ENCODE data around the gene LASP1. TPM values are rescaled to one million over a fixed set of nuclear protein-coding genes. Genes with fewer than 3 reads are reported as not detected.

The LASP1 gene
- total and polyA plus RNA-seq, 2 of the 4 experiments (the other 2 are of a cell fraction) = 79.8 to 262 TPM

DNA sequence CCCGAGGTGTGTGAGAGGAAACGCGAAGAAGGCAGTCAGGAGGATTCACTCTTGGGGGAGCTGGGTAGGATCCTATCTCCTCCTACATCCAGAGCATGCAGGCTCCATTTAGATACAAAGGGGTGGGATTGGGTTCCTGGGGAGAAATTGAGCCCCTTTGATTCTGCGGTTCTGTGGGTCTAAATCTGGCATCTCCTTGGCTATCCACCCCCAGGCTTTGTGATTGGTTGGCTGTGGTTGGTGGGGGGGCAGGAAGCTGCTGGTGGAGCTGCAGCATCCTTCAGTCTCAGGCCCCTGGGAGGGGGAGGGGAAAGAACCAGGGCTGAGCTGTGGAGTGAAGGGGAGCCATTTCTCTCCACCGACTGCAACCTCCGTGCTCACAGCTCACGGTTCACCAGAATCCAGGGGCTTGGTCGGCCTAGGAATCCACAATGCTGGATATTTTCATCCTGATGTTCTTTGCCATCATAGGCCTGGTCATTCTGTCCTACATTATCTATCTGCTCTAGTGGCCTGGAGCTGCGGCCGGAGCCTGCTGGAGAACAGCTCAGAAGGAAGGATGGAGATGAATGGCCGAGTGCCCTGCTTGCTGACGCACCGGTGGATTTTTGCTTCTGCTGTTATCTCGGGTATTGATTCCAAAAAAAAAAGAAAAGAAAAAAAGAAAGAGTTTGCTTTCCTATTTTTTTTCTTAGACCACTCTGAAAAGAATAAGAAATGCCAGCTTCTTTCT is 55.6 kb downstream of the LASP1 start, which contains the start of gene LASP1NB:
Gene LASP1NB (plus strand): TSS at position 352 of the 733 bp plus-strand sequence.
- intact Hi-C loops (cut with micrococcal nuclease) (no loop called here), in situ Hi-C loops (cut with MboI; ENCODE audit: low sequenced_read_pairs) (no loop called here), dilution Hi-C loops (cut with HindIII; ENCODE audit: low sequenced_read_pairs, unreplicated experiment) (no loop called here)
- DNase-seq (peak; percentile 70), ATAC-seq (ENCODE audit: low read depth) (peak; percentile 72)
- H3K23ac ChIP-seq (ENCODE audit: low read depth, low read length) = peak within 1 kb of the TSS; percentile 96
- peak within 1 kb of the TSS; percentile 54 for H3K4me3 ChIP-seq (ENCODE audit: insufficient read depth, low read depth, low read length)
- peak within 1 kb of the TSS; percentile 98 for H3K4ac ChIP-seq (ENCODE audit: low read depth, low read length)
- H3K79me1 ChIP-seq (ENCODE audit: low read depth in 1 of 2, low read length in 2 of 2) = peaks cover 0 to 32% of the 10 kb centered on the region in 2 experiments; a peak in 2 of 4 replicates
- H2BK20ac ChIP-seq (ENCODE audit: low read depth, low read length) = peak within 1 kb of the TSS; percentile 93
- H3K14ac ChIP-seq (replicated peaks; ENCODE audit: low read depth, low read length) = peak within 1 kb of the TSS; percentile 98
- H3K27ac ChIP-seq (ENCODE audit: insufficient read depth, low read length) = peak within 1 kb of the TSS; percentile 99
- H3K4me1 ChIP-seq (ENCODE audit: control insufficient read depth, insufficient read depth, low read length) = peaks cover 17% of the 10 kb centered on the region
- peak within 1 kb of the TSS; percentile 95 for H2BK120ac ChIP-seq (ENCODE audit: low read depth, low read length)
- peak within 1 kb of the TSS; percentile 90; the same call in 2 of the 3 replicates for H2BK15ac ChIP-seq (ENCODE audit: low read depth, low read length)
- H3K36me3 ChIP-seq (ENCODE audit: control insufficient read depth, insufficient read depth, low read length) = peaks cover 7% of the 10 kb centered on the region
- H4K20me1 ChIP-seq (ENCODE audit: insufficient read depth, low read length) = peaks cover 16% of the 10 kb centered on the region
- POLR2A ChIA-PET (ENCODE audit: unreplicated experiment) = interaction anchor here (0.7 to 1.3 kb wide), 3 partner anchors 43 to 58 kb away, joined by 4 to 5 read pairs (median 4); partner anchors contain the start of gene LASP1
- H3K18ac ChIP-seq (ENCODE audit: low read depth, low read length) = peak within 1 kb of the TSS; percentile 92
- H4K91ac ChIP-seq (ENCODE audit: insufficient read depth, low read depth, low read length) = peak within 1 kb of the TSS; percentile 97
- CTCF ChIA-PET = interaction anchor here (0.9 to 1.6 kb wide), 4 partner anchors 16 to 228 kb away, joined by 3 to 9 read pairs (median 6); no protein-coding TSS in a partner anchor
- no TSS peak for BruUV-seq (replicated peaks)
- peak within 1 kb of the TSS; percentile 99 for H3K9ac ChIP-seq (ENCODE audit: low read depth, low read length)
- peak within 1 kb of the TSS; percentile 40 to 95 for H4K8ac ChIP-seq (ENCODE audit: low read depth in 2 of 2, low read length in 2 of 2)
- H3K27me3 ChIP-seq (ENCODE audit: control insufficient read depth, insufficient read depth, low read length) = no peaks in the 10 kb centered on the region
- H2AFZ ChIP-seq (replicated peaks; ENCODE audit: low read length, poor library complexity) = peak within 1 kb of the TSS; percentile 93
- WGBS, 2 experiments (ENCODE audit: extremely low coverage in 2 of 2, insufficient read length in 1 of 2) = 40% methylated on average over 1 of the region's 14 CpGs; no CpG with 5 or more reads in 1 of the 2 experiments
- H3K9me1 ChIP-seq (ENCODE audit: insufficient read depth, low read length) = peaks cover 9% of the 10 kb centered on the region
- peak within 1 kb of the TSS; percentile 96 for H2BK5ac ChIP-seq (ENCODE audit: low read depth, low read length, poor library complexity, severe bottlenecking)
- no peaks in the 10 kb centered on the region for H3K9me3 ChIP-seq (ENCODE audit: control insufficient read depth, insufficient read depth, low read length)
- H2AK5ac ChIP-seq (ENCODE audit: low read depth, low read length) = peak within 1 kb of the TSS; percentile 93
- peak within 1 kb of the TSS; percentile 92 for H3K56ac ChIP-seq (ENCODE audit: extremely low read depth, insufficient read depth, low read length)
- no peak for TF ChIP-seq CEBPB (IDR thresholded peaks at IDR 0.05; ENCODE audit: low read depth, low read length)
- no peak for TF ChIP-seq SMC3 (IDR thresholded peaks at IDR 0.05; ENCODE audit: low read depth, low read length)
- no peak for TF ChIP-seq MAFK (IDR thresholded peaks at IDR 0.05; ENCODE audit: low read depth, low read length)
- TF ChIP-seq CHD1 (IDR thresholded peaks at IDR 0.05; ENCODE audit: low read depth, low read length) = no peak
- no peak for TF ChIP-seq MXI1 (IDR thresholded peaks at IDR 0.05; ENCODE audit: borderline replicate concordance, low read depth, low read length)
- peak; percentile 48 for TF ChIP-seq RCOR1 (IDR thresholded peaks at IDR 0.05; ENCODE audit: insufficient replicate concordance, low read length)
- TF ChIP-seq, protein P1, sequence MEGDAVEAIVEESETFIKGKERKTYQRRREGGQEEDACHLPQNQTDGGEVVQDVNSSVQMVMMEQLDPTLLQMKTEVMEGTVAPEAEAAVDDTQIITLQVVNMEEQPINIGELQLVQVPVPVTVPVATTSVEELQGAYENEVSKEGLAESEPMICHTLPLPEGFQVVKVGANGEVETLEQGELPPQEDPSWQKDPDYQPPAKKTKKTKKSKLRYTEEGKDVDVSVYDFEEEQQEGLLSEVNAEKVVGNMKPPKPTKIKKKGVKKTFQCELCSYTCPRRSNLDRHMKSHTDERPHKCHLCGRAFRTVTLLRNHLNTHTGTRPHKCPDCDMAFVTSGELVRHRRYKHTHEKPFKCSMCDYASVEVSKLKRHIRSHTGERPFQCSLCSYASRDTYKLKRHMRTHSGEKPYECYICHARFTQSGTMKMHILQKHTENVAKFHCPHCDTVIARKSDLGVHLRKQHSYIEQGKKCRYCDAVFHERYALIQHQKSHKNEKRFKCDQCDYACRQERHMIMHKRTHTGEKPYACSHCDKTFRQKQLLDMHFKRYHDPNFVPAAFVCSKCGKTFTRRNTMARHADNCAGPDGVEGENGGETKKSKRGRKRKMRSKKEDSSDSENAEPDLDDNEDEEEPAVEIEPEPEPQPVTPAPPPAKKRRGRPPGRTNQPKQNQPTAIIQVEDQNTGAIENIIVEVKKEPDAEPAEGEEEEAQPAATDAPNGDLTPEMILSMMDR (conservative IDR thresholded peaks at IDR 0.05; ENCODE audit: low read depth, low read length) = no peak
- TF ChIP-seq, protein P2, sequence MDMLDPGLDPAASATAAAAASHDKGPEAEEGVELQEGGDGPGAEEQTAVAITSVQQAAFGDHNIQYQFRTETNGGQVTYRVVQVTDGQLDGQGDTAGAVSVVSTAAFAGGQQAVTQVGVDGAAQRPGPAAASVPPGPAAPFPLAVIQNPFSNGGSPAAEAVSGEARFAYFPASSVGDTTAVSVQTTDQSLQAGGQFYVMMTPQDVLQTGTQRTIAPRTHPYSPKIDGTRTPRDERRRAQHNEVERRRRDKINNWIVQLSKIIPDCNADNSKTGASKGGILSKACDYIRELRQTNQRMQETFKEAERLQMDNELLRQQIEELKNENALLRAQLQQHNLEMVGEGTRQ (IDR thresholded peaks at IDR 0.05; ENCODE audit: low read depth, low read length) = no peak
- TF ChIP-seq POLR2A (IDR thresholded peaks at IDR 0.05; ENCODE audit: low read depth, low read length) = no peak
- H3K4me2 ChIP-seq (ENCODE audit: low read depth, low read length) = peak within 1 kb of the TSS; percentile 93
- peak within 1 kb of the TSS; percentile 60 for H2AK9ac ChIP-seq (replicated peaks; ENCODE audit: low read depth, low read length, poor library complexity)
- H4K5ac ChIP-seq (ENCODE audit: low read depth, low read length) = peak within 1 kb of the TSS; percentile 95

Measured in IMR-90 (cell line).